Measurements from ENCODE around the gene FOXJ1.

Gene FOXJ1

DNA sequence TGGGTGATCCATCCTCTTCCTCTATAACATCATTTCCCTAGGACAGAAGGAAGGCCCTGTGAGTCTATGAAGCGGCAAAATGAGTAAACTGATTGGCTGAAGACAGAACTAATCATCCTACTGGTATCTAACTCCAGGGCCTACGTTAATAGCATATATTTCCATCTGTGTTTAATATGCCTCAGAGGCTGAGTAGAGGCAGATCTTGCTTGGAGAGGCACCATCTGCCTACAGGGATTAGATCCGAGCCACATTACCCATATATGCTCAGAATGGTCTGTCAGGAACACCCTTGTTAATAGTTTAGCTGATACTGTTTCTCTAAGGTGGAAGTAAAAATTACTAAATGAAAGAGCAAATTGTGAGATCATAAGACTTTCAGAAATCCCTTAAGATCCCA lies 13.2 kb upstream of the FOXJ1 start:
- no peak for DNase-seq (ENCODE audit: low read depth)
- no peak overlapping the region for H3K4me3 ChIP-seq (ENCODE audit: control insufficient read depth, low read depth, low read length)
- TF ChIP-seq, protein P1, sequence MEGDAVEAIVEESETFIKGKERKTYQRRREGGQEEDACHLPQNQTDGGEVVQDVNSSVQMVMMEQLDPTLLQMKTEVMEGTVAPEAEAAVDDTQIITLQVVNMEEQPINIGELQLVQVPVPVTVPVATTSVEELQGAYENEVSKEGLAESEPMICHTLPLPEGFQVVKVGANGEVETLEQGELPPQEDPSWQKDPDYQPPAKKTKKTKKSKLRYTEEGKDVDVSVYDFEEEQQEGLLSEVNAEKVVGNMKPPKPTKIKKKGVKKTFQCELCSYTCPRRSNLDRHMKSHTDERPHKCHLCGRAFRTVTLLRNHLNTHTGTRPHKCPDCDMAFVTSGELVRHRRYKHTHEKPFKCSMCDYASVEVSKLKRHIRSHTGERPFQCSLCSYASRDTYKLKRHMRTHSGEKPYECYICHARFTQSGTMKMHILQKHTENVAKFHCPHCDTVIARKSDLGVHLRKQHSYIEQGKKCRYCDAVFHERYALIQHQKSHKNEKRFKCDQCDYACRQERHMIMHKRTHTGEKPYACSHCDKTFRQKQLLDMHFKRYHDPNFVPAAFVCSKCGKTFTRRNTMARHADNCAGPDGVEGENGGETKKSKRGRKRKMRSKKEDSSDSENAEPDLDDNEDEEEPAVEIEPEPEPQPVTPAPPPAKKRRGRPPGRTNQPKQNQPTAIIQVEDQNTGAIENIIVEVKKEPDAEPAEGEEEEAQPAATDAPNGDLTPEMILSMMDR (conservative IDR thresholded peaks at IDR 0.05; ENCODE audit: control insufficient read depth, insufficient read depth, low read depth, low read length), result no peak

DNA sequence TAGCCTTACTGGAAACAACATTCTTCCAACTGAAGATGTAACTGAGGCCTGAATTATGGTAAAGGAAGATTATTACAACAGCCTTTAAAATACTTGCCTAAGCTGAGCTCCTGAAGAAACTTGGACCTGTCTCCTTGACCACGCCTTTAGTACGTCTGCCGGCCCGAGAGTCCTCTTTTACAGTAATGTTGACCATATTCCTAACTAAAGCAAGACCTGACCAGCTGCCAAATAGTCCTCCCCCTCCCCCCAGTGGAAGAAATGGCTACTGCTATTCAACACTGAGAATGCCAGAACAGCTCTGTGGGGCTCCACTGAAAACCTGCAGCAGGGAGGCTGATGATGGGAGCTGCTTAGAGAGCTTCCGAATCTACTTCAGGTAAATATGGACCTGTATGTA lies 12.6 kb upstream of the FOXJ1 start:
- no peak overlapping the region for H3K4me3 ChIP-seq (ENCODE audit: control insufficient read depth, low read depth, low read length)
- peak; percentile 18 for DNase-seq (ENCODE audit: low read depth)
- TF ChIP-seq, protein P1 (conservative IDR thresholded peaks at IDR 0.05; ENCODE audit: control insufficient read depth, insufficient read depth, low read depth, low read length), result peak; percentile 20

DNA sequence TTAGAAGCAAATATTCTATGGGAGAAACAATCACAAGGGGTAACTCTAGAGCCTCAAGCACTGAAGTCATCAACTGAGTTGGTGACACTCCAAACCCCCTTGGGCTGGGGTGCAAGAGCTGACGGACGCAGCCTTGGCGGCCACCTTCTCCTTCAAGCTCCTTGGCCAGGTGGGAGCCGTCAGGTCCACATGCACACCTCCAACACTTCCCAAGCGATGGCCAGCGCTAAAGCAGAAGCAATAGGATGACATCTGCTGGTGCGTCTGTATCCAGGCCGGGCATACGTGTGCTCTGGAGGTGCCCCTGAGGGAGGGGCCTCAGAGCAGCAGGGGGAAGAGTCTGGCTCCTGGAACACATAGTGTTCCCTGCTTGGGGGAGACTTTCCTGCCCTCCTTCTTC lies 12.2 kb upstream of the FOXJ1 start:
- TF ChIP-seq, protein P1 (conservative IDR thresholded peaks at IDR 0.05; ENCODE audit: control insufficient read depth, insufficient read depth, low read depth, low read length), result no peak
- DNase-seq (ENCODE audit: low read depth), result no peak
- no peak overlapping the region for H3K4me3 ChIP-seq (ENCODE audit: control insufficient read depth, low read depth, low read length)

DNA sequence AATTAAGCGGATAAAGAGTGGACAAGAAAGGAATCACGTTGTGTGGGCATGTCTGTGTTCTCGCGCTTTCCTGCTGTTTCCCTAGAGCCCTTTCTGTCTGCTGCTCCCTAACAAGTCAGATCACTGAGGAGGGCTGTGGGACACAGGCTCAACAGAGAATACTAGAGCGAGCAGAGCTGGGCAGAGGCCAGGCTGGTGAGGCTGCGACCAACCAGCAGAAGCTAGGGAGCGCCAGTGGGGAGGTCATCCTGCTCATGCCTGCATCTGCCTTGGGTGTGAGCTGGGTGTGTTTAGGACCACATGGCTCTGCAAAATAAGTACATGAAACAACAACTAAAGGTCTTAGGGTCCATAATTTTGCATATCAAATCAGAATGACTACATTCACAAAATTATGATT lies 11.5 kb upstream of the FOXJ1 start:
- TF ChIP-seq, protein P1 (conservative IDR thresholded peaks at IDR 0.05; ENCODE audit: control insufficient read depth, insufficient read depth, low read depth, low read length), result no peak
- no peak for DNase-seq (ENCODE audit: low read depth)

DNA sequence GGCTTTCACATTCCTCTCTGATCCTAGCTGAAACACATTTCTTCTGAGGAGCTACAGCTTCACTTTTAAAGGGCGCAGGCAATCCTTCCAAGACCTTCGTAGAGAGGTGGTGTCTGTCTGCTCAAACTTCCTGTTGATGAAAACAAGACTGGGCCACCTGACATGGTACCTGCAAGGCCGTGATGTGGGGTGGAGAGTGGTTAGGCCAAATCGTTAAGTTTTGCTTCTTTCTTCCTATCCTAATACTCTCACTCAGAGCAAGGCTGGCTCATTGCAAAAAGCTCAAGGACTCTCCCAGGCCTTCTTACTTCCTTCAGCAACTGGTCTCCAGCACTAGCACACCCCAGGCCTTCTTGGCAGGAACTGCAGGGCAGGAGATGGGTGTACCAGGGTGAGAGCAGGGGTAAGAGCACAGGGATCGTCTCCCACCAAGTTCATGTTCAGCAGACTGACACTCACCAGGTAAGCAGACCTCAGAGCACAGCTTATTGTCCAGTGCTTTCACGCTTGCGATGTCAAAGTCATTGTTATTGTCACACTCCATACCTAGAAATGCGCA lies 10.9 kb upstream of the FOXJ1 start:
- no peak for DNase-seq (ENCODE audit: low read depth)
- no peak overlapping the region for H3K4me3 ChIP-seq (ENCODE audit: control insufficient read depth, low read depth, low read length)
- TF ChIP-seq, protein P1 (conservative IDR thresholded peaks at IDR 0.05; ENCODE audit: control insufficient read depth, insufficient read depth, low read depth, low read length), result no peak

More for the DNA sequence above, 11.5 kb upstream of the FOXJ1 start:
- H3K4me3 ChIP-seq (ENCODE audit: control insufficient read depth, low read depth, low read length), result no peak overlapping the region

DNA sequence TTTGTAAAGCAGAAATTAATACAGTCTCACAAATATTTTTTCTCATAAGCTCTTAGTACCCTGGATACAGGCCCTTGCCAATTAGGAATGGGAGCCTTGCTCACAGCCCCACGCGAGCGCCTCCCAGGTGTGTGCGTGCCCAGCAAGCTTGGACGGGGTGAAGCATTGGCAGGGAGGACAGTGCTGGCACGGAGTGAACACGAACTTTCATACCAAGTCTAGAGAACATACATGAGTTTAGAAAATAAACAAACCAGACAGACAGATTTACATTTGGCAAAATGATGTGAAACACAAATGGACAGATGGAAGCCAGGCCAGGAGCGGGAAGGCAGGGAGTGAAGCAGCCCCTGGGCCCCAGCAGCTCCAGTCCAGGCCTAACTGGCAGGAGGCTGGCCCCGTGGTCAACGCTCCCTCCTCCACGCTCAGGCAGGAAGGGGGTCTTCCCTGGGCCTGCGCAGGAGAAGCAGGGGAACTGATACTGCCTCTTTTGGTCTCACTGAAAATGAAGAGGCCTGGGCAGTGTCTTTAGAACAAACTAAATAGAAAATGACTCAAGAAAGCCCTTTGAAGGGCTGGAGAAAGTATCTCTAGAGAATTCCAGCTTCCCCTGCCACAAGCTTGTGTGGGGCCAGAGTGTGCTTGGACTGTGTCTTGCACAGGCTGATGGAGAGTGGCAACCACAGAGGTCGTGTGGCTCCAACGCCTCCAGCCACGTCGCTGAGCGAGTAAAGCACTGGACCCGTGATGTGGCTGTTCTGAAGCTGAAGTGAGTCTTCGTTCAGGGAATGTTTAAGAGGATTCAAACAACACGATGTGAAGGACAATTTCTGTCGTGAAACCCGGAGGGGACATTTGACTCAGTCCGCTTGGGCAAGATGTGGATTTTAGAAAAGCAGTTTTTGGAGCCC lies 9.9 kb upstream of the FOXJ1 start:
- no peak for DNase-seq (ENCODE audit: low read depth)
- TF ChIP-seq, protein P1 (conservative IDR thresholded peaks at IDR 0.05; ENCODE audit: control insufficient read depth, insufficient read depth, low read depth, low read length), result no peak
- no peak overlapping the region for H3K4me3 ChIP-seq (ENCODE audit: control insufficient read depth, low read depth, low read length)

All from fibroblast of mammary gland (primary cell).